HEK293 (cell line): Measurements from ENCODE around the gene PLEKHG4B.
A peak's percentile ranks its signal among the peaks of the same experiment; 100 is the strongest.

Source experiments
- CTCF ChIA-PET: fragments of 350-600 bp; formaldehyde crosslinking; extraction: SDS; loops from one replicate; lab custom pipeline; 2021; ENCODE audit warnings: antibody characterized with exemption; lab: Yijun Ruan, JAX
- POLR2A ChIA-PET: fragments of 300-600 bp; formaldehyde crosslinking; extraction: SDS; loops from one replicate; lab custom pipeline; 2020; ENCODE audit warnings: antibody characterized with exemption, inconsistent platforms; lab: Yijun Ruan, JAX
- H3K27ac ChIP-seq: fragments of 200-500 bp; sonication (Bioruptor generic); 2 replicates; pipeline ENCODE4 v1.5.1; 2014; ENCODE audit warnings: low read depth, low read length, control low read depth, inconsistent platforms; ENCODE audit errors: extremely low read depth
- H3K36me3 ChIP-seq, 2 experiments: fragments of 200-500 bp in 1 of 2; sonication (Bioruptor generic) in 1 of 2; 1 replicate in 1 of 2; 2 replicates in 1 of 2; pipeline ENCODE4 v1.5.1; 2014 to 2017; ENCODE audit warnings: inconsistent platforms in 2 of 2, low read length in 2 of 2; ENCODE audit not compliant: control insufficient read depth in 2 of 2, insufficient read depth in 1 of 2
- H3K4me1 ChIP-seq: fragments of 200-500 bp; sonication (Bioruptor generic); 2 replicates; pipeline ENCODE4 v1.5.1; 2014; ENCODE audit warnings: mild to moderate bottlenecking, low read length, inconsistent platforms; ENCODE audit not compliant: control insufficient read depth, insufficient read depth
- H3K4me3 ChIP-seq: 2 replicates; pipeline ENCODE4 v1.5.1; 2011; ENCODE audit warnings: low read depth, mild to moderate bottlenecking, control low read depth, low read length, moderate library complexity
- H3K9me3 ChIP-seq: fragments of 200-500 bp; sonication (Bioruptor generic); 2 replicates; pipeline ENCODE4 v1.5.1; 2014; ENCODE audit warnings: low read depth, low read length, inconsistent platforms; ENCODE audit not compliant: control insufficient read depth, insufficient read depth
- FEZF1 ChIP-seq: fragments of 450-650 bp; formaldehyde crosslinking; IDR thresholded peaks from 2 replicates; pipeline ENCODE4 v1.5.1; 2016; ENCODE audit warnings: missing biosample characterization, missing genetic modification characterization
- GLI2 ChIP-seq: fragments of 450-650 bp; formaldehyde crosslinking; IDR thresholded peaks from 2 replicates; pipeline ENCODE4; 2017; ENCODE audit warnings: missing biosample characterization, missing genetic modification characterization, low read depth, borderline replicate concordance
- GLI4 ChIP-seq: fragments of 450-650 bp; formaldehyde crosslinking; IDR thresholded peaks from 2 replicates; pipeline ENCODE4 v1.5.1; 2016; ENCODE audit warnings: missing biosample characterization, missing genetic modification characterization
- IKZF3 ChIP-seq: fragments of 450-650 bp; IDR thresholded peaks from 2 replicates; pipeline ENCODE4 v1.5.0; 2018; ENCODE audit warnings: missing biosample characterization, mild to moderate bottlenecking, missing genetic modification characterization, moderate library complexity
- KLF7 ChIP-seq: fragments of 450-650 bp; formaldehyde crosslinking; IDR thresholded peaks from 2 replicates; pipeline ENCODE4 v1.5.1; 2016; ENCODE audit warnings: missing biosample characterization, missing genetic modification characterization, borderline replicate concordance
- MZF1 ChIP-seq: fragments of 450-650 bp; formaldehyde crosslinking; IDR thresholded peaks from 2 replicates; pipeline ENCODE4 v1.5.1; 2017; ENCODE audit warnings: missing biosample characterization, missing genetic modification characterization, borderline replicate concordance
- PRDM1 ChIP-seq: fragments of 450-650 bp; formaldehyde crosslinking; IDR thresholded peaks from 2 replicates; pipeline ENCODE4; 2016; ENCODE audit warnings: missing biosample characterization, missing genetic modification characterization
- SP3 ChIP-seq: fragments of 450-650 bp; formaldehyde crosslinking; IDR thresholded peaks from 2 replicates; pipeline ENCODE4 v1.5.1; 2016; ENCODE audit warnings: missing biosample characterization, missing genetic modification characterization
- ZIC2 ChIP-seq: fragments of 450-650 bp; formaldehyde crosslinking; IDR thresholded peaks from 2 replicates; pipeline ENCODE4 v1.5.1; 2016; ENCODE audit warnings: missing biosample characterization, missing genetic modification characterization
- ZNF184 ChIP-seq: fragments of 450-650 bp; IDR thresholded peaks from 2 replicates; pipeline ENCODE4 v1.5.1; 2018; ENCODE audit warnings: missing biosample characterization, mild to moderate bottlenecking, missing genetic modification characterization
- ZNF211 ChIP-seq: fragments of 450-650 bp; formaldehyde crosslinking; IDR thresholded peaks from 2 replicates; pipeline ENCODE4 v1.5.1; 2016; ENCODE audit warnings: low read depth, missing biosample characterization, missing genetic modification characterization
- ZNF416 ChIP-seq: fragments of 450-650 bp; formaldehyde crosslinking; IDR thresholded peaks from 2 replicates; pipeline ENCODE4 v1.5.1; 2016; ENCODE audit warnings: missing biosample characterization, missing genetic modification characterization
- ZNF501 ChIP-seq: fragments of 450-650 bp; formaldehyde crosslinking; IDR thresholded peaks from 2 replicates; pipeline ENCODE4 v1.5.1; 2016; ENCODE audit warnings: missing biosample characterization, missing genetic modification characterization
- ZNF548 ChIP-seq: fragments of 450-650 bp; formaldehyde crosslinking; IDR thresholded peaks from 2 replicates; pipeline ENCODE4 v1.5.1; 2016; ENCODE audit warnings: missing biosample characterization, missing genetic modification characterization
- ZNF629 ChIP-seq: fragments of 450-650 bp; formaldehyde crosslinking; IDR thresholded peaks from 2 replicates; pipeline ENCODE4 v1.5.1; 2017; ENCODE audit warnings: missing biosample characterization, missing genetic modification characterization
- ZNF777 ChIP-seq: fragments of 450-650 bp; formaldehyde crosslinking; IDR thresholded peaks from 2 replicates; pipeline ENCODE4 v1.5.1; 2017; ENCODE audit warnings: missing biosample characterization, missing genetic modification characterization, borderline replicate concordance
- TF ChIP-seq, protein P1 (sequence below): fragments of 450-650 bp; IDR thresholded peaks from 2 replicates; pipeline ENCODE4 v1.5.1; 2018; ENCODE audit warnings: missing biosample characterization, missing genetic modification characterization
- TF ChIP-seq, protein P2 (sequence below): fragments of 450-650 bp; formaldehyde crosslinking; IDR thresholded peaks from 2 replicates; pipeline ENCODE4 v1.5.1; 2016; ENCODE audit warnings: missing biosample characterization, missing genetic modification characterization
- TF ChIP-seq, protein P3 (sequence below): fragments of 450-650 bp; formaldehyde crosslinking; IDR thresholded peaks from 2 replicates; pipeline ENCODE4 v1.5.1; 2016; ENCODE audit warnings: missing biosample characterization, missing genetic modification characterization

Gene PLEKHG4B

DNA sequence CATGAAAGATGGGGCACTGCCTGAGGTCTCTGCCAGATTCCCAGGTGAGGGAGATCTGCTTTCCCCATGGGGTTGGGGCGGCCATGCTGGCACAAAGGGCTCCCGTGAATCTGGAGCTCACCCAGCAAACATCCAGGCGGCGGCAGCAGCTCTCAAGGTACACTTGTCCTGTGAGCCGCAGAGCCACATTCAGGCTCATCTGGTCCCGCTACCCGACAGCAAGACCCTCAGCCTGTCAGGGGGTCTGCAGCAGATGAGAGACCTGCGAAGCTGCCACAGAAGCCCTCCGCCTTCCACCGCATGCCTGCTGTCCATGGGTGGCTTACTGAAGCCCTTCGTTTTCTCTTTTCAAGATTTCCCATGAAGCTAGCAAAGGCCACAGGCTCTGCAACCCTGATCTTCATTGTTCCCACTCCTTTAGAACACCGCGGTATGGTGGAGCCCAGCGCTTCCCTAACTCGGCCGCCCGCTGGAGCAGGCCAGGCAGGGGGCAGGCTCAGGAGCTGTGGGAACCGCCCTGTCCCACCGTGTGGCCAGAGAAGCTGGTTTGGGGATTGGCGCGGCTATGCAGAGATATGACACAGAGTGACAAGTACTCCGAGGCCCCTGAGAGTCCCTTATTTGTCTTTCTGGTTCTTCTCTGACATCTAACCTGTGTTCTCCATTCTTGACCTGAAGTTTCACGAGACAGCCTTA lies 108.1 kb downstream of the PLEKHG4B start:
- Histone ChIP-seq H3K4me1 (no peaks in the 10 kb centered on the region), H3K9me3 (no peaks in the 10 kb centered on the region), H3K4me3 (no peak overlapping the region), H3K36me3 (peaks cover 8 to 19% of the 10 kb centered on the region in 2 experiments), H3K27ac (no peak overlapping the region)
- POLR2A ChIA-PET = interaction anchor here (1.1 kb wide), 1 partner anchor 18 kb away, joined by 3 read pairs; the partner anchor contains the start of genes CCDC127 and SDHA
- TF ChIP-seq ZNF416 (tag by site-specific recombination) (no peak), KLF7 (tag by site-specific recombination) (no peak), ZNF184 (tag by site-specific recombination) (no peak), ZNF548 (tag by site-specific recombination) (no peak), FEZF1 (tag by site-specific recombination) (no peak), SP3 (no peak), MZF1 (no peak), GLI4 (tag by site-specific recombination) (no peak), ZNF777 (tag by site-specific recombination) (no peak), ZNF501 (tag by site-specific recombination) (no peak), GLI2 (tag by site-specific recombination) (no peak), ZNF211 (no peak), ZNF629 (tag by site-specific recombination) (no peak)
- TF ChIP-seq, protein P1, sequence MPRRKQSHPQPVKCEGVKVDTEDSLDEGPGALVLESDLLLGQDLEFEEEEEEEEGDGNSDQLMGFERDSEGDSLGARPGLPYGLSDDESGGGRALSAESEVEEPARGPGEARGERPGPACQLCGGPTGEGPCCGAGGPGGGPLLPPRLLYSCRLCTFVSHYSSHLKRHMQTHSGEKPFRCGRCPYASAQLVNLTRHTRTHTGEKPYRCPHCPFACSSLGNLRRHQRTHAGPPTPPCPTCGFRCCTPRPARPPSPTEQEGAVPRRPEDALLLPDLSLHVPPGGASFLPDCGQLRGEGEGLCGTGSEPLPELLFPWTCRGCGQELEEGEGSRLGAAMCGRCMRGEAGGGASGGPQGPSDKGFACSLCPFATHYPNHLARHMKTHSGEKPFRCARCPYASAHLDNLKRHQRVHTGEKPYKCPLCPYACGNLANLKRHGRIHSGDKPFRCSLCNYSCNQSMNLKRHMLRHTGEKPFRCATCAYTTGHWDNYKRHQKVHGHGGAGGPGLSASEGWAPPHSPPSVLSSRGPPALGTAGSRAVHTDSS (tag by site-specific recombination) = no peak
- TF ChIP-seq, protein P2, sequence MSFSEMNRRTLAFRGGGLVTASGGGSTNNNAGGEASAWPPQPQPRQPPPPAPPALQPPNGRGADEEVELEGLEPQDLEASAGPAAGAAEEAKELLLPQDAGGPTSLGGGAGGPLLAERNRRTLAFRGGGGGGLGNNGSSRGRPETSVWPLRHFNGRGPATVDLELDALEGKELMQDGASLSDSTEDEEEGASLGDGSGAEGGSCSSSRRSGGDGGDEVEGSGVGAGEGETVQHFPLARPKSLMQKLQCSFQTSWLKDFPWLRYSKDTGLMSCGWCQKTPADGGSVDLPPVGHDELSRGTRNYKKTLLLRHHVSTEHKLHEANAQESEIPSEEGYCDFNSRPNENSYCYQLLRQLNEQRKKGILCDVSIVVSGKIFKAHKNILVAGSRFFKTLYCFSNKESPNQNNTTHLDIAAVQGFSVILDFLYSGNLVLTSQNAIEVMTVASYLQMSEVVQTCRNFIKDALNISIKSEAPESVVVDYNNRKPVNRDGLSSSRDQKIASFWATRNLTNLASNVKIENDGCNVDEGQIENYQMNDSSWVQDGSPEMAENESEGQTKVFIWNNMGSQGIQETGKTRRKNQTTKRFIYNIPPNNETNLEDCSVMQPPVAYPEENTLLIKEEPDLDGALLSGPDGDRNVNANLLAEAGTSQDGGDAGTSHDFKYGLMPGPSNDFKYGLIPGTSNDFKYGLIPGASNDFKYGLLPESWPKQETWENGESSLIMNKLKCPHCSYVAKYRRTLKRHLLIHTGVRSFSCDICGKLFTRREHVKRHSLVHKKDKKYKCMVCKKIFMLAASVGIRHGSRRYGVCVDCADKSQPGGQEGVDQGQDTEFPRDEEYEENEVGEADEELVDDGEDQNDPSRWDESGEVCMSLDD = no peak
- TF ChIP-seq, protein P3, sequence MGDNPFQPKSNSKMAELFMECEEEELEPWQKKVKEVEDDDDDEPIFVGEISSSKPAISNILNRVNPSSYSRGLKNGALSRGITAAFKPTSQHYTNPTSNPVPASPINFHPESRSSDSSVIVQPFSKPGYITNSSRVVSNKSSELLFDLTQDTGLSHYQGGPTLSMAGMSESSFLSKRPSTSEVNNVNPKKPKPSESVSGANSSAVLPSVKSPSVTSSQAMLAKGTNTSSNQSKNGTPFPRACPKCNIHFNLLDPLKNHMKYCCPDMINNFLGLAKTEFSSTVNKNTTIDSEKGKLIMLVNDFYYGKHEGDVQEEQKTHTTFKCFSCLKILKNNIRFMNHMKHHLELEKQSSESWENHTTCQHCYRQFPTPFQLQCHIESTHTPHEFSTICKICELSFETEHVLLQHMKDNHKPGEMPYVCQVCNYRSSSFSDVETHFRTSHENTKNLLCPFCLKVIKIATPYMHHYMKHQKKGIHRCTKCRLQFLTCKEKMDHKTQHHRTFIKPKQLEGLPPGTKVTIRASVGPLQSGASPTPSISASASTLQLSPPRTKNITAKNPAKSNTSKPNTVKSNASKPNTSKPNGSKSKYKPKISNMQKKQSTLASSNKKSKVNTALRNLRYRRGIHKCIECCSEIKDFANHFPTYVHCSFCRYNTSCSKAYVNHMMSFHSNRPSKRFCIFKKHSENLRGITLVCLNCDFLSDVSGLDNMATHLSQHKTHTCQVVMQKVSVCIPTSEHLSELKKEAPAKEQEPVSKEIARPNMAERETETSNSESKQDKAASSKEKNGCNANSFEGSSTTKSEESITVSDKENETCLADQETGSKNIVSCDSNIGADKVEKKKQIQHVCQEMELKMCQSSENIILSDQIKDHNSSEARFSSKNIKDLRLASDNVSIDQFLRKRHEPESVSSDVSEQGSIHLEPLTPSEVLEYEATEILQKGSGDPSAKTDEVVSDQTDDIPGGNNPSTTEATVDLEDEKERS (tag by site-specific recombination) = no peak
- CTCF ChIA-PET = interaction anchor here (0.7 to 1.7 kb wide), 2 partner anchors 12 to 13 kb away, joined by 3 to 7 read pairs; no protein-coding TSS in a partner anchor

DNA sequence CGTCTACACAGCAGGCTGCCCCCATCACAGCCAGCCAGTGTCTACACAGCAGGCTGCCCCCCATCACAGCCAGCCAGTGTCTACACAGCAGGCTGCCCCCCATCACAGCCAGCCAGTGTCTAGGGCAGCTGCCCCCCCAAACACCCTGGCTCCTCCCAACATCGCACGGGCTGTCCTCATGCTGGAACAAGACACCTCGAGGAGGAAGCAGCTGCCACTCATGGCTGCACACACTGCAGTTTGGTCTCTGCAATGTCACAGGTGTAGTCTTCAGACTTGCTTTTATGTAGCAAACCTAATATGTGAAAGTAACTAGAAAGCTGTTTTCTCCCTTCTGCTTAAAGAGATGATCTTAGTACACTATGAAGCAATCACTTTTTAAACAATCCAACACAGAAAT lies 109.0 kb downstream of the PLEKHG4B start:
- H3K4me3 ChIP-seq = no peak overlapping the region
- no peak for TF ChIP-seq IKZF3 (tag by site-specific recombination)
- TF ChIP-seq PRDM1 = peak; percentile 22; the same call in 1 of the 2 replicates
- peak; percentile 90 for TF ChIP-seq ZIC2
- POLR2A ChIA-PET = interaction anchor here (0.9 kb wide), 1 partner anchor 17 kb away, joined by 5 read pairs; the partner anchor contains the start of genes CCDC127 and SDHA
- CTCF ChIA-PET = interaction anchor here (1.7 kb wide), 1 partner anchor 13 kb away, joined by 7 read pairs; no protein-coding TSS in a partner anchor
- H3K4me1 ChIP-seq = no peaks in the 10 kb centered on the region
- H3K9me3 ChIP-seq = no peaks in the 10 kb centered on the region
- H3K27ac ChIP-seq = no peak overlapping the region
- peaks cover 12 to 28% of the 10 kb centered on the region in 2 experiments for H3K36me3 ChIP-seq
